OCI-LY7 (cell line): ENCODE measurements around the gene PRKD3. TPM values are rescaled to one million over a fixed set of nuclear protein-coding genes. Genes with fewer than 3 reads are reported as not detected.

Experiments
- Bru-seq: library from RNA; stranded (reverse); fragments of 400-500 nt; gene quantifications from one replicate; lab custom pipeline; 2021; lab: Mats Ljungman, UMichigan
- BruChase-seq, 2 experiments: library from RNA; stranded (reverse); fragments of 400-500 nt; gene quantifications; one replicate each; lab custom pipeline; 2021; lab: Mats Ljungman, UMichigan
- BruUV-seq: library from RNA; stranded (reverse); fragments of 400-500 nt; replicated peaks from 2 replicates; lab custom pipeline; 2021; lab: Mats Ljungman, UMichigan
- CTCF ChIA-PET: fragments of 300-600 bp; sonication (Branson Sonifier 250); formaldehyde crosslinking; loops from one replicate; lab custom pipeline; 2022; ENCODE audit warnings: antibody characterized with exemption; ENCODE audit not compliant: unreplicated experiment; lab: Charles Lee
- POLR2A ChIA-PET: fragments of 300-600 bp; sonication (Branson Sonifier 250); formaldehyde crosslinking; loops from one replicate; lab custom pipeline; 2022; ENCODE audit warnings: antibody characterized with exemption; lab: Charles Lee
- DNase-seq: peaks from one replicate; pipeline ENCODE4 v3.0.0-alpha.2; 2015; ENCODE audit warnings: low spot score
- H2AFZ ChIP-seq: fragments of 200-600 bp; sonication (generic), shearing (Covaris generic); 2 replicates; pipeline ENCODE4 v1.6.1; 2014; ENCODE audit warnings: mild to moderate bottlenecking, antibody characterized with exemption, low read length, moderate library complexity
- H3K27ac ChIP-seq: fragments of 200-600 bp; sonication (generic); 2 replicates; pipeline ENCODE4 v1.5.1; 2014; ENCODE audit warnings: mixed run types, low read depth, mild to moderate bottlenecking, moderate library complexity, low read length, inconsistent platforms; ENCODE audit not compliant: poor library complexity, severe bottlenecking
- H3K36me3 ChIP-seq: fragments of 200-600 bp; sonication (generic); 2 replicates; pipeline ENCODE4 v1.6.1; 2014; ENCODE audit warnings: mild to moderate bottlenecking, antibody characterized with exemption, low read length, moderate library complexity, mixed read lengths; ENCODE audit not compliant: insufficient read depth
- H3K4me1 ChIP-seq: fragments of 200-600 bp; sonication (generic); 2 replicates; pipeline ENCODE4 v1.5.1; 2014; ENCODE audit warnings: mild to moderate bottlenecking, low read length; ENCODE audit not compliant: insufficient read depth, poor library complexity, severe bottlenecking
- H3K4me2 ChIP-seq: fragments of 200-600 bp; sonication (generic); 2 replicates; pipeline ENCODE4 v1.6.1; 2014; ENCODE audit warnings: mild to moderate bottlenecking, low read length
- H3K4me3 ChIP-seq: fragments of 200-600 bp; sonication (generic); 2 replicates; pipeline ENCODE4 v1.5.1; 2014; ENCODE audit warnings: mild to moderate bottlenecking, low read depth, low read length; ENCODE audit not compliant: poor library complexity, severe bottlenecking
- H3K79me2 ChIP-seq: fragments of 200-600 bp; sonication (generic); 2 replicates; pipeline ENCODE4 v1.6.1; 2016; ENCODE audit warnings: low read depth, mild to moderate bottlenecking, low read length, moderate library complexity, mixed read lengths; ENCODE audit not compliant: insufficient read depth
- H3K9me2 ChIP-seq: fragments of 200-600 bp; sonication (generic); 2 replicates; pipeline ENCODE4 v1.6.1; 2016; ENCODE audit warnings: mild to moderate bottlenecking, low read length, mixed read lengths; ENCODE audit not compliant: insufficient read depth
- H3K9me3 ChIP-seq: fragments of 200-600 bp; sonication (generic); 2 replicates; pipeline ENCODE4 v1.6.1; 2014; ENCODE audit warnings: mild to moderate bottlenecking, mixed run types, low read length, mixed read lengths
- H4K20me1 ChIP-seq: fragments of 200-600 bp; sonication (generic); 2 replicates; pipeline ENCODE4 v1.6.1; 2014; ENCODE audit warnings: mild to moderate bottlenecking, antibody characterized with exemption, low read length, moderate library complexity, mixed read lengths; ENCODE audit not compliant: insufficient read depth
- EZH2phosphoT487 ChIP-seq: fragments of 200-600 bp; sonication (generic); IDR thresholded peaks from 2 replicates; pipeline ENCODE4 v1.6.1; 2018; ENCODE audit warnings: low read depth, borderline replicate concordance, mild to moderate bottlenecking, mixed run types, antibody characterized with exemption, low read length, moderate library complexity, mixed read lengths
- intact Hi-C: fragments of 100-400 bp; cut with micrococcal nuclease; formaldehyde crosslinking; loops from one replicate; pipeline ENCODE4 v1.10.0; 2022; ENCODE audit not compliant: unreplicated experiment
- long read RNA-seq: library from polyadenylated mRNA; stranded (forward); transcript quantifications from one replicate; pipeline ENCODE4 v2.0.0, GENCODE V29; 2022
- total RNA-seq, 2 experiments: library from RNA; depleted of rRNA in 1 of 2; stranded (reverse); fragments of >200 nt in 1 of 2; shearing (Covaris generic) in 1 of 2; gene quantifications; 2 replicates each; pipeline ENCODE4 v1.2.3, GENCODE V29; 2014 to 2022
- TF ChIP-seq, protein P1 (sequence below): fragments of 200-600 bp; sonication (generic); conservative IDR thresholded peaks from 2 replicates; pipeline ENCODE4 v1.5.1; 2014; ENCODE audit warnings: mild to moderate bottlenecking, antibody characterized with exemption, low read length, moderate library complexity, mixed read lengths

PRKD3 gene
- total RNA-seq (2014; rRNA removed; shearing (Covaris generic)) (63.2 and 74.3 TPM in 2 replicates), total RNA-seq (2022) (174 and 185 TPM in 2 replicates), Bru-seq, nascent RNA (percentile 99 among the genes with signal in this experiment), BruChase-seq, experiment 1, labeled RNA remaining after a 6-hour chase (percentile 94 among the genes with signal in this experiment), BruChase-seq, experiment 2, labeled RNA remaining after a 2-hour chase (percentile 97 among the genes with signal in this experiment)
- long read RNA-seq, full-length matches to known transcripts: 8 of 253 reads
- long read RNA-seq, partial matches to known transcripts: 17 of 253 reads
- long read RNA-seq, other reads (novel, unspliced or antisense): 228 of 253 reads

- H3K4me2 ChIP-seq: peak within 1 kb of the TSS; percentile 96
- ChIA-PET POLR2A (interaction anchor here (0.5 to 17.9 kb wide), 9 partner anchors 10 to 65 kb away, joined by 3 to 365 read pairs (median 10); no protein-coding TSS in a partner anchor), CTCF (interaction anchor here (1.6 kb wide), 1 partner anchor 10 kb away, joined by 4 read pairs; no protein-coding TSS in a partner anchor)
- H3K9me3 ChIP-seq: no peaks in the 10 kb centered on the region
- H2AFZ ChIP-seq: peak within 1 kb of the TSS; percentile 84; the same call in 1 of the 2 replicates
- BruUV-seq: no TSS peak
- no peaks in the 10 kb centered on the region for H3K9me2 ChIP-seq
- H3K27ac ChIP-seq: peak within 1 kb of the TSS; percentile 81
- H3K36me3 ChIP-seq: peaks cover 37% of the 10 kb centered on the region
- H3K79me2 ChIP-seq: peaks cover 42% of the 10 kb centered on the region
- peak within 1 kb of the TSS; percentile 98 for H3K4me3 ChIP-seq
- H3K4me1 ChIP-seq: peaks cover 40% of the 10 kb centered on the region
- no peak for DNase-seq
- intact Hi-C loops: loop anchor here (1.0 to 5.0 kb wide), 3 partner anchors 9 to 128 kb away; partner anchors contain the start of gene CEBPZOS
- TF ChIP-seq, protein P1, sequence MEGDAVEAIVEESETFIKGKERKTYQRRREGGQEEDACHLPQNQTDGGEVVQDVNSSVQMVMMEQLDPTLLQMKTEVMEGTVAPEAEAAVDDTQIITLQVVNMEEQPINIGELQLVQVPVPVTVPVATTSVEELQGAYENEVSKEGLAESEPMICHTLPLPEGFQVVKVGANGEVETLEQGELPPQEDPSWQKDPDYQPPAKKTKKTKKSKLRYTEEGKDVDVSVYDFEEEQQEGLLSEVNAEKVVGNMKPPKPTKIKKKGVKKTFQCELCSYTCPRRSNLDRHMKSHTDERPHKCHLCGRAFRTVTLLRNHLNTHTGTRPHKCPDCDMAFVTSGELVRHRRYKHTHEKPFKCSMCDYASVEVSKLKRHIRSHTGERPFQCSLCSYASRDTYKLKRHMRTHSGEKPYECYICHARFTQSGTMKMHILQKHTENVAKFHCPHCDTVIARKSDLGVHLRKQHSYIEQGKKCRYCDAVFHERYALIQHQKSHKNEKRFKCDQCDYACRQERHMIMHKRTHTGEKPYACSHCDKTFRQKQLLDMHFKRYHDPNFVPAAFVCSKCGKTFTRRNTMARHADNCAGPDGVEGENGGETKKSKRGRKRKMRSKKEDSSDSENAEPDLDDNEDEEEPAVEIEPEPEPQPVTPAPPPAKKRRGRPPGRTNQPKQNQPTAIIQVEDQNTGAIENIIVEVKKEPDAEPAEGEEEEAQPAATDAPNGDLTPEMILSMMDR: no peak
- no peak; the same call in 1 of the 2 replicates for TF ChIP-seq EZH2phosphoT487
- peaks cover 25% of the 10 kb centered on the region for H4K20me1 ChIP-seq
Measured at GRCh38 chr2:37324786-37325624, at the start of gene PRKD3. PRKD3 (minus strand) TSS chr2:37324833; CDS start chr2:37316524, 8,309 bp downstream.

DNA sequence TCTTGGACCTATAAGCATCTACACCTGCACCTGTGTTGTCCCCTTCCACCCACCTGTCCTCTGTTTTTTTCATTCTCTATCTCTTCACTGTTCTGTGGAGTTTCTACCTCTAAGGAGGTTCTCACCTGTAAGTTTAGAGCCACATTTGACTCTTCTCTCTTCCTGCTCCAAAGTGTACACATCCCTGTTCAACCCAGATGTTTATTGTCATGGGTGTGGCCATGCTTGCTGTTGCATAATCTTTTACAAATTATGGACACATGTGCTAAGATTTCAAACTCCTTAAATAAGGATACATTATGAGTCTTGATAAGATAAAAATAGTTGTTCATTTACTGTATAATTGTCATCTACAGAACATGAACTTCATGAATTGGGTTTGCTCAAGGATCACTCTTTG lies 47.4 kb upstream of the PRKD3 start:
- H4K20me1 ChIP-seq: no peaks in the 10 kb centered on the region
- DNase-seq: no peak
- intact Hi-C loops: loop anchor here (10.0 kb wide), 1 partner anchor 287 kb away; the partner anchor contains the start of genes GPATCH11 and HEATR5B
- TF ChIP-seq, protein P1: no peak
- no peak for TF ChIP-seq EZH2phosphoT487
- 0 out of 2 replicates have a peak, but pooled peaks cover 4% of the 10 kb centered on the region for H3K79me2 ChIP-seq
- H3K4me2 ChIP-seq: peak overlapping the region; percentile 10
- H3K4me3 ChIP-seq: no peak overlapping the region
- no peak overlapping the region; the same call in 1 of the 2 replicates for H2AFZ ChIP-seq
- BruUV-seq: no TSS peak
- ChIA-PET CTCF (no interaction called here), POLR2A (interaction anchor here (0.7 kb wide), 1 partner anchor 141 kb away, joined by 7 read pairs; the partner anchor contains the start of genes CEBPZ and NDUFAF7)
- H3K27ac ChIP-seq: no peak overlapping the region
- H3K9me3 ChIP-seq: no peaks in the 10 kb centered on the region
- no peaks in the 10 kb centered on the region for H3K9me2 ChIP-seq
- peaks cover 59% of the 10 kb centered on the region for H3K4me1 ChIP-seq
- H3K36me3 ChIP-seq: no peaks in the 10 kb centered on the region
